ENCODE measurements around the gene RDH5. TPM values are rescaled to one million over a fixed set of nuclear protein-coding genes. Genes with fewer than 3 reads are reported as not detected.

RDH5 gene
- total and polyA plus RNA-seq, 2 of the 13 experiments (the other 11 are each of a cell fraction or from before 2014, with no cell fraction given): 2.6 to 5.7 TPM

GRCh38 chr12:55681142-55682077 lies 38.8 kb upstream of the RDH5 start (continued):
- TF ChIP-seq SP140L (CRISPR knock-in tag; IDR thresholded peaks at IDR 0.05; ENCODE audit: borderline replicate concordance) (no peak), HHEX (CRISPR knock-in tag; IDR thresholded peaks at IDR 0.05) (no peak), MEF2D (CRISPR knock-in tag; IDR thresholded peaks at IDR 0.05) (peak; percentile 66; the same call in 1 of the 2 replicates), SRSF4 (IDR thresholded peaks at IDR 0.05; ENCODE audit: low read depth, low read length, poor library complexity, severe bottlenecking) (no peak), ZNF12 (CRISPR knock-in tag; IDR thresholded peaks at IDR 0.05) (no peak), E2F2 (CRISPR knock-in tag; IDR thresholded peaks at IDR 0.05; ENCODE audit: borderline replicate concordance) (no peak), ZC3H13 (CRISPR knock-in tag; IDR thresholded peaks at IDR 0.05) (no peak), ZNF260 (CRISPR knock-in tag; IDR thresholded peaks at IDR 0.05; ENCODE audit: borderline replicate concordance, low read depth) (no peak), NR2F2 (IDR thresholded peaks at IDR 0.05; ENCODE audit: borderline replicate concordance, low read depth) (no peak; the same call in 1 of the 2 replicates), XBP1 (CRISPR knock-in tag; IDR thresholded peaks at IDR 0.05) (no peak), ZNF451 (CRISPR knock-in tag; IDR thresholded peaks at IDR 0.05) (no peak), ZNF556 (CRISPR knock-in tag; IDR thresholded peaks at IDR 0.05; ENCODE audit: borderline replicate concordance) (no peak; the same call in 1 of the 2 replicates), ZNF3 (CRISPR knock-in tag; IDR thresholded peaks at IDR 0.05) (no peak), ZFYVE20 (CRISPR knock-in tag; IDR thresholded peaks at IDR 0.05; ENCODE audit: borderline replicate concordance, low read depth) (no peak), SATB2 (CRISPR knock-in tag; IDR thresholded peaks at IDR 0.05) (no peak), HDAC6 (IDR thresholded peaks at IDR 0.05; ENCODE audit: low read depth, low read length) (no peak), HOMEZ (CRISPR knock-in tag; IDR thresholded peaks at IDR 0.05; ENCODE audit: low read depth) (peak; percentile 22; the same call in 1 of the 2 replicates), ZNF124 (CRISPR knock-in tag; IDR thresholded peaks at IDR 0.05) (peak; percentile 52; the same call in 1 of the 2 replicates), ZNF564 (CRISPR knock-in tag; IDR thresholded peaks at IDR 0.05) (no peak)
- TF ChIP-seq, protein P1, sequence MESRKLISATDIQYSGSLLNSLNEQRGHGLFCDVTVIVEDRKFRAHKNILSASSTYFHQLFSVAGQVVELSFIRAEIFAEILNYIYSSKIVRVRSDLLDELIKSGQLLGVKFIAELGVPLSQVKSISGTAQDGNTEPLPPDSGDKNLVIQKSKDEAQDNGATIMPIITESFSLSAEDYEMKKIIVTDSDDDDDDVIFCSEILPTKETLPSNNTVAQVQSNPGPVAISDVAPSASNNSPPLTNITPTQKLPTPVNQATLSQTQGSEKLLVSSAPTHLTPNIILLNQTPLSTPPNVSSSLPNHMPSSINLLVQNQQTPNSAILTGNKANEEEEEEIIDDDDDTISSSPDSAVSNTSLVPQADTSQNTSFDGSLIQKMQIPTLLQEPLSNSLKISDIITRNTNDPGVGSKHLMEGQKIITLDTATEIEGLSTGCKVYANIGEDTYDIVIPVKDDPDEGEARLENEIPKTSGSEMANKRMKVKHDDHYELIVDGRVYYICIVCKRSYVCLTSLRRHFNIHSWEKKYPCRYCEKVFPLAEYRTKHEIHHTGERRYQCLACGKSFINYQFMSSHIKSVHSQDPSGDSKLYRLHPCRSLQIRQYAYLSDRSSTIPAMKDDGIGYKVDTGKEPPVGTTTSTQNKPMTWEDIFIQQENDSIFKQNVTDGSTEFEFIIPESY (CRISPR knock-in tag; IDR thresholded peaks at IDR 0.05): 0 out of 2 replicates have a peak, but pooled peaks have one; percentile 8
- TF ChIP-seq, protein P2, sequence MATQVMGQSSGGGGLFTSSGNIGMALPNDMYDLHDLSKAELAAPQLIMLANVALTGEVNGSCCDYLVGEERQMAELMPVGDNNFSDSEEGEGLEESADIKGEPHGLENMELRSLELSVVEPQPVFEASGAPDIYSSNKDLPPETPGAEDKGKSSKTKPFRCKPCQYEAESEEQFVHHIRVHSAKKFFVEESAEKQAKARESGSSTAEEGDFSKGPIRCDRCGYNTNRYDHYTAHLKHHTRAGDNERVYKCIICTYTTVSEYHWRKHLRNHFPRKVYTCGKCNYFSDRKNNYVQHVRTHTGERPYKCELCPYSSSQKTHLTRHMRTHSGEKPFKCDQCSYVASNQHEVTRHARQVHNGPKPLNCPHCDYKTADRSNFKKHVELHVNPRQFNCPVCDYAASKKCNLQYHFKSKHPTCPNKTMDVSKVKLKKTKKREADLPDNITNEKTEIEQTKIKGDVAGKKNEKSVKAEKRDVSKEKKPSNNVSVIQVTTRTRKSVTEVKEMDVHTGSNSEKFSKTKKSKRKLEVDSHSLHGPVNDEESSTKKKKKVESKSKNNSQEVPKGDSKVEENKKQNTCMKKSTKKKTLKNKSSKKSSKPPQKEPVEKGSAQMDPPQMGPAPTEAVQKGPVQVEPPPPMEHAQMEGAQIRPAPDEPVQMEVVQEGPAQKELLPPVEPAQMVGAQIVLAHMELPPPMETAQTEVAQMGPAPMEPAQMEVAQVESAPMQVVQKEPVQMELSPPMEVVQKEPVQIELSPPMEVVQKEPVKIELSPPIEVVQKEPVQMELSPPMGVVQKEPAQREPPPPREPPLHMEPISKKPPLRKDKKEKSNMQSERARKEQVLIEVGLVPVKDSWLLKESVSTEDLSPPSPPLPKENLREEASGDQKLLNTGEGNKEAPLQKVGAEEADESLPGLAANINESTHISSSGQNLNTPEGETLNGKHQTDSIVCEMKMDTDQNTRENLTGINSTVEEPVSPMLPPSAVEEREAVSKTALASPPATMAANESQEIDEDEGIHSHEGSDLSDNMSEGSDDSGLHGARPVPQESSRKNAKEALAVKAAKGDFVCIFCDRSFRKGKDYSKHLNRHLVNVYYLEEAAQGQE (IDR thresholded peaks at IDR 0.05; ENCODE audit: borderline replicate concordance in 1 of 2, low read depth in 1 of 2, low read length in 2 of 2): peak in 1 of 2 experiments; percentile 54; a peak in 2 of 4 replicates
